Gastrocnemius medialis (tissue), 4 donors: Measurements from ENCODE around the gene SEC16A. TPM values are rescaled to one million over a fixed set of nuclear protein-coding genes. Genes with fewer than 3 reads are reported as not detected.
A peak's percentile ranks its signal among the peaks of the same experiment; 100 is the strongest.

Experiments
- ATAC-seq, 2 donors: fragments of 150-250 bp; one replicate each; pipeline ENCODE4 v1.9.1; 2016
- DNase-seq, 2 donors: peaks; one replicate each; pipeline ENCODE4 v3.0.0-alpha.2; 2019
- H3K27ac ChIP-seq, 4 donors: fragments of 200-600 bp; sonication (generic); 1 replicate in 1 of 4; 2 replicates in 3 of 4; pipeline ENCODE4 v1.5.1; 2016 to 2018; ENCODE audit warnings: mild to moderate bottlenecking in 2 of 4, moderate library complexity in 1 of 4
- H3K27me3 ChIP-seq, 3 donors: fragments of 200-600 bp; sonication (generic) in 2 of 3; 1 replicate in 1 of 3; 2 replicates in 2 of 3; pipeline versions ENCODE4 v1.5.1 to v1.6.0; 2016 to 2019; ENCODE audit warnings: mild to moderate bottlenecking in 1 of 3, moderate library complexity in 1 of 3
- H3K36me3 ChIP-seq, 2 donors: fragments of 200-600 bp; sonication (generic) in 1 of 2; one replicate each; pipeline ENCODE4 v1.5.1; 2017 to 2018
- H3K4me1 ChIP-seq, 2 donors: fragments of 200-600 bp; sonication (generic) in 1 of 2; one replicate each; pipeline ENCODE4 v1.5.1; 2016 to 2017; ENCODE audit warnings: mild to moderate bottlenecking in 2 of 2
- H3K4me3 ChIP-seq, 4 donors: fragments of 200-600 bp; sonication (generic) in 3 of 4; 1 replicate in 1 of 4; 2 replicates in 3 of 4; pipeline ENCODE4 v1.5.1; 2016 to 2019; ENCODE audit warnings: mild to moderate bottlenecking in 2 of 4
- H3K9me3 ChIP-seq, 3 donors: fragments of 200-600 bp; sonication (generic) in 2 of 3; 1 replicate in 1 of 3; 2 replicates in 2 of 3; pipeline ENCODE4 v1.5.1; 2016 to 2019
- POLR2A ChIP-seq, 2 donors: fragments of 450-650 bp; IDR thresholded peaks; one replicate each; pipeline ENCODE4 v1.6.1; 2017; ENCODE audit warnings: antibody characterized with exemption in 2 of 2, mild to moderate bottlenecking in 2 of 2, moderate library complexity in 2 of 2
- in situ Hi-C, 4 donors: fragments of 200-750 bp; cut with MboI; loops; one replicate each; pipeline versions ENCODE4 v1.15.0 to v1.8.0; 2017; ENCODE audit warnings: low sequenced_read_pairs in 4 of 4
- intact Hi-C: fragments of 100-400 bp; cut with DNase I; formaldehyde crosslinking; loops from one replicate; pipeline ENCODE4 v1.15.1; 2023; ENCODE audit warnings: low total_unique reads
- total RNA-seq, 4 donors: library from RNA; depleted of rRNA; stranded (reverse); fragments of >200 nt; gene quantifications; one replicate each; pipeline versions ENCODE4 v1.1.0 to v1.2.3, GENCODE V29; 2016
- TF ChIP-seq, protein P1 (sequence below), 5 experiments: fragments of 450-650 bp in 3 of 5; fragments of 200-600 bp in 2 of 5; sonication (generic) in 2 of 5; IDR thresholded peaks in 4 of 5; conservative IDR thresholded peaks in 1 of 5; 1 replicate in 4 of 5; 2 replicates in 1 of 5; pipeline ENCODE4 v1.5.1; 2016 to 2019; ENCODE audit warnings: antibody characterized with exemption in 5 of 5, mild to moderate bottlenecking in 3 of 5, moderate library complexity in 3 of 5

Gene SEC16A
- total RNA-seq, 4 donors from 2014 or later = 23.9 to 50.4 (median 46.6) TPM

DNA sequence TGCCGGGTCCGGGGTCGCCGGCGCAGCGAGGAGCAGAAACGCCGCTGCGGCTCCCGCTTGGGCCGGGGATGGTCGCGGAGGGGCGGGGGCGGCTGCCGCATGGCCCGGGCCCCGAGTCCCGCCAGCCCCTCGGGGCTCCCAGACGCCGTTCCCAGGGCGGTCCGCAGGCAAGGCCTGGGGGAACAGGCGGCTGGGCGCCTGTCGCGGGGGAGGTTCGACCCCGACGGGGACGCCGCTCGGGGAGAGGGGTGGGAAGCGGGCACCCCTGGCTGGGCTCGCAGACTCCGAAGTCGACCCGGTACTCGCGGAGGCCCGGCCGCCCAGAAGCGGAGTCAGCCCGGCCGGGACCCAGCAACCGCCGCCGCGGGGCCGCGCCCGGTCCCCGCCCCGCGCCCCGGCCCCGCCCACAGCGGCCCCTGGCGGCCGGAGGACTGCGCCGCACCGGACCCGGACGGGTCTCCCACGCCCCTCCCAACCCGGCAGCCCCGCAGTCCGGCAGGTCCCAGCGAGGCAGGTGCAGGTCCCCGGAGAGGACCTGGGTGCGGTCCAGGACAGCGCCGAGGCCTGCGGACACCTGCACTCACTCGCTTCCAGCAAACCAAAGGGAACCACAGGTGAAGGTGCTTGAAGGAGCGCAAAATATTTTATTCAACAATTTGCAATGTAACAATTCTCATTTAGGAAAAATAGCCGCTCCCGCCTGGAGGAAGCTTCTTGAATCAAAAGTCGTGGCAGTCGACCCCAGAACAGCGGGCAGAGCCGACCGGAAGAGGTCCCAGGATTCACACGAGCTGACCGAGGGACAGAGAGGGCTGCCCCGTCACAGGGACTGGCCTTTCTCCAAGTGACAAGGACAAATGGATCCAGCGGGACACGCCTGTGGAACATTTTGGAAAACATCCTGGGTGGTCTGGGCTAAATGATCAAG lies 43.1 kb downstream of the SEC16A start, which contains the start of gene INPP5E:
Gene INPP5E (minus strand): TSS at position 365 of the 928 bp plus-strand sequence. CDS start 426 bp downstream, outside the sequence.
- intact Hi-C loops = loop anchor here (2.0 kb wide), 1 partner anchor 29 kb away; the partner anchor contains the start of genes ENTR1 and PMPCA
- Histone ChIP-seq H3K27ac (peak within 1 kb of the TSS; percentile 59 to 88 (median 76)), H3K4me3 (peak within 1 kb of the TSS; percentile 58 to 86 (median 68)), H3K27me3 (no peaks in the 10 kb centered on the region), H3K9me3 (no peaks in the 10 kb centered on the region), H3K36me3 (peaks cover 0 to 40% of the 10 kb centered on the region in 2 donors), H3K4me1 (peaks cover 27 to 30% of the 10 kb centered on the region in 2 donors)
- ATAC-seq = peak; percentile 86 to 87
- TF ChIP-seq, protein P1, sequence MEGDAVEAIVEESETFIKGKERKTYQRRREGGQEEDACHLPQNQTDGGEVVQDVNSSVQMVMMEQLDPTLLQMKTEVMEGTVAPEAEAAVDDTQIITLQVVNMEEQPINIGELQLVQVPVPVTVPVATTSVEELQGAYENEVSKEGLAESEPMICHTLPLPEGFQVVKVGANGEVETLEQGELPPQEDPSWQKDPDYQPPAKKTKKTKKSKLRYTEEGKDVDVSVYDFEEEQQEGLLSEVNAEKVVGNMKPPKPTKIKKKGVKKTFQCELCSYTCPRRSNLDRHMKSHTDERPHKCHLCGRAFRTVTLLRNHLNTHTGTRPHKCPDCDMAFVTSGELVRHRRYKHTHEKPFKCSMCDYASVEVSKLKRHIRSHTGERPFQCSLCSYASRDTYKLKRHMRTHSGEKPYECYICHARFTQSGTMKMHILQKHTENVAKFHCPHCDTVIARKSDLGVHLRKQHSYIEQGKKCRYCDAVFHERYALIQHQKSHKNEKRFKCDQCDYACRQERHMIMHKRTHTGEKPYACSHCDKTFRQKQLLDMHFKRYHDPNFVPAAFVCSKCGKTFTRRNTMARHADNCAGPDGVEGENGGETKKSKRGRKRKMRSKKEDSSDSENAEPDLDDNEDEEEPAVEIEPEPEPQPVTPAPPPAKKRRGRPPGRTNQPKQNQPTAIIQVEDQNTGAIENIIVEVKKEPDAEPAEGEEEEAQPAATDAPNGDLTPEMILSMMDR (IDR thresholded peaks at IDR 0.05 in 4 of 5, conservative IDR thresholded peaks at IDR 0.05 in 1 of 5) = peak; percentile 66 to 97 (median 74)
- peak in 1 of 2 donors; percentile 25 for TF ChIP-seq POLR2A (IDR thresholded peaks at IDR 0.05)
- peak; percentile 23 to 58 for DNase-seq
- in situ Hi-C loops = no loop called here

DNA sequence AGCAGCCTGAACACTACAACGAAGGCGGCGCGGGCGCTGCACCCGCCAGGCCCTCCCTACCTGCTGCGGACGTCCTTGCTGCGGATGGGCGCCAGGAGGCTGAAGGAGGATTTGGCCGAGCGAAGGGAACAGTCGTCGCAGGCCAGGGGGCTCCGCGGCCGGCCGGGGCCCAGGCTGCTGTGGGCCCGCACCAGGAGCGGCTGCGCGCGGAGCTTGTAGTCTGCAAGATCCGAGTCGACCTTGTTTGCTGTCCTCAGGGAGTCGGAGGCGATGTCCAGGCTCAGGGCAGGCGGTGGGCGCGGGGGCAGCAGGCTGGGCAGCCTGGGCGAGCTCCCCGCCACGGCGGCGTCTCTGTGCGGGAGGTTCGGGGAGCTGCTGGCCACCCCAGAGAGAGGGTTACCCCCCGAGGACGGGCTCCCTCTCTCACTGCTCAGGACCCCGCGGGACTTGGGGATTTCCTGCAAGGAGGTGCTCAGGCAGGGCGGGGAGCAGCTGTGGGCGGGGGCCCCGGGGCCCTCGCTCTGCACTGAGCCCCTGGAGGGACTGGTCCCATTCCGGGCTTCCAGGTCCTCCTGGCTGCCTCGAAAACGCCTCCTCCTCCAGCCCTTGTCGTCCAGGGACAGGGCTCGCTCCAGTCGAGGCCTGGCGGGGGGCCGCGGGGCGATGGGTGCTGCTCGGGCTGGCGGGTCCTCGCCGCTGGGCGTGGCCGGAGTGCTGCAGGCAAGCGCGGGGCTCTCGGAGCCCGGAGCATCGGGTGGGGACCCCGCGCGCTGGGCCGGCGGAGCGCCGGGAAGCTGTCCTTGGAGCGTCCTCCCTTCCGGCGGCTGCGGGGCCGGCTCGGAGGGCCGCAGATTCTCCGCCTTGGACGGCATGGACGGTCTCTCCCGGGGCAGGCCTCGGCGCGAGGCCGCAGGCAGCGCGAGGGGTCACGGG lies 44.0 kb downstream of the SEC16A start:
- no peak for TF ChIP-seq POLR2A (IDR thresholded peaks at IDR 0.05)
- TF ChIP-seq, protein P1 (IDR thresholded peaks at IDR 0.05 in 4 of 5, conservative IDR thresholded peaks at IDR 0.05 in 1 of 5) = no peak
- peak overlapping the region; percentile 58 to 86 (median 68) for H3K4me3 ChIP-seq
- H3K4me1 ChIP-seq = peaks cover 27 to 30% of the 10 kb centered on the region in 2 donors
- H3K9me3 ChIP-seq = no peaks in the 10 kb centered on the region
- DNase-seq (no peak), ATAC-seq (peak; percentile 44 to 45)
- H3K27me3 ChIP-seq = no peaks in the 10 kb centered on the region
- intact Hi-C loops = loop anchor here (2.0 kb wide), 1 partner anchor 28 kb away; the partner anchor contains the start of genes ENTR1 and PMPCA
- peaks cover 0 to 31% of the 10 kb centered on the region in 2 donors for H3K36me3 ChIP-seq
- in situ Hi-C loops = no loop called here
- peak overlapping the region; percentile 59 to 88 (median 76) for H3K27ac ChIP-seq

DNA sequence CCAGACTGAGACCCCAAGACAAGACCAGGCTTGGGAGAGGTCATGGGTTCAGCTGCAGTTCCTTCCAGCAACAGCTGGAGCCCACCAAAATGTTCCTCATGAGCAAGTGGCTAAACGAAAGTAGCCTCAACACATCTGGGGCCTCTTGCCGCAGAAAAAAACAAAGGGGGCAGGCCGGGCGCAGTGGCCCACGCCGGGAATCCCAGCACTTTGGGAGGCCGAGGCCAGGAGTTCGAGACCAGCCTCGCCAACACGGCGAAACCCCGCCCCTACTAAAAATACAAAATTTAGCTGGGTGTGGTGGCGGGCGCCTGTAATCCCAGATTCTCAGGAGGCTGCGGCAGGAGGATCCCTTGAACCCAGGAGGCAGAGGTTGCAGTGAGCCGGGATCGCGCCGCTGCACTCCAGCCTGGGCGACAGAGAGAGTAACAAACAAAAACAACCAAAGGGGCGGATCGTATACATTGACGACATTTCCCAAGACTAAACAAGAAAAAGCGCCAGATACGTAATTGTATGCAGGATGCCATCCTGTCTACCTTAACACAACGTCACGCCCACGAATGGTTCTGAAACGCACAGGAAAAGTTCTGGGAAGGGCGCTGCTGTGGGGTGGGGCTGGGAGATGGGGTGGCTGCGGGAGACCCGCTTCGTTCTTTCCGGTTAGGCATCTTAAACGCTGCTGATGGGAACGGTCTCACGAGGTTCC lies 44.8 kb downstream of the SEC16A start:
- intact Hi-C loops = loop anchor here (2.0 kb wide), 1 partner anchor 27 kb away; the partner anchor contains the start of genes ENTR1 and PMPCA
- TF ChIP-seq POLR2A (IDR thresholded peaks at IDR 0.05) = no peak
- H3K27ac ChIP-seq = peak overlapping the region in 1 of 4 donors; percentile 65
- in situ Hi-C loops = no loop called here
- no peak for DNase-seq
- no peaks in the 10 kb centered on the region for H3K27me3 ChIP-seq
- ATAC-seq = no peak
- no peaks in the 10 kb centered on the region for H3K9me3 ChIP-seq
- peaks cover 0 to 23% of the 10 kb centered on the region in 2 donors for H3K36me3 ChIP-seq
- H3K4me1 ChIP-seq = peaks cover 27 to 30% of the 10 kb centered on the region in 2 donors
- peak overlapping the region; percentile 58 to 86 (median 68) for H3K4me3 ChIP-seq

DNA sequence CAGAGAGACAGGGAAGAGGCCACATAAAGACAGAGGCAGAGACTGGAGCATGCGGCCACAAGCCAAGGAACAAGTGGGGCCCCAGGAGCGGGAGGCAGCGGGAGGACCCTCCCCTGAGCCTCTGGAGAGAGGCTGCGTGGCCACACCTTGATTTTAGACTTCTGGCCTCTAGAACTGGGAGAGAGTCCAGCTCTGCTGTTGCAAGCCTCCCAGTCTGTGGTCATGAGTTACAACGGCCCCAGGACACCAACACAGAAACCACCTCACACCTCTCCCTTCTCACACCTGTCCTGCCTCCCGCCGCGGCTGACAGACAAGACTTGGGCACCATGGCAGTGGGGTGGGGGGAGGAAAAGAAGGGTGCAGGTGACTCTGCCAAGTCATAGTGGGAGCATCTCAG lies 45.4 kb downstream of the SEC16A start:
- peaks cover 27 to 30% of the 10 kb centered on the region in 2 donors for H3K4me1 ChIP-seq
- H3K4me3 ChIP-seq = peak overlapping the region; percentile 58 to 86 (median 68)
- H3K36me3 ChIP-seq = peaks cover 0 to 24% of the 10 kb centered on the region in 2 donors
- no peaks in the 10 kb centered on the region for H3K9me3 ChIP-seq
- peak; percentile 34 to 36 for ATAC-seq
- in situ Hi-C loops (no loop called here), intact Hi-C loops (no loop called here)
- peak in 1 of 2 donors; percentile 68 for DNase-seq
- no peaks in the 10 kb centered on the region for H3K27me3 ChIP-seq
- H3K27ac ChIP-seq = peak overlapping the region in 1 of 4 donors; percentile 65
- TF ChIP-seq, protein P1 (IDR thresholded peaks at IDR 0.05 in 4 of 5, conservative IDR thresholded peaks at IDR 0.05 in 1 of 5) = no peak
- TF ChIP-seq POLR2A (IDR thresholded peaks at IDR 0.05) = no peak
